Activated CD4-positive, alpha-beta memory T cell treated with anti-CD3 and anti-CD28 coated beads for 36 hours (primary cell): ENCODE results near the gene REEP1. TPM values are rescaled to one million over a fixed set of nuclear protein-coding genes. Genes with fewer than 3 reads are reported as not detected.
"Not testable (repeated sequence)": the region's sequence is repeated elsewhere in the genome, so short reads cannot be mapped to it uniquely, and the experiment has no call there.

Experiments
- CTCF ChIA-PET: fragments of 350-600 bp; sonication (Branson Sonifier 250); formaldehyde crosslinking; loops from one replicate; lab custom pipeline; 2021; ENCODE audit warnings: antibody characterized with exemption, inconsistent platforms; lab: Charles Lee
- POLR2A ChIA-PET: fragments of 350-600 bp; sonication (Branson Sonifier 250); formaldehyde crosslinking; loops from one replicate; lab custom pipeline; 2021; ENCODE audit warnings: antibody characterized with exemption; lab: Charles Lee
- DNase-seq: peaks from one replicate; pipeline ENCODE4 v3.0.0-alpha.2; 2020
- H3K27ac Mint-ChIP-seq: one replicate; pipeline ENCODE4 v1.8.0; 2021; ENCODE audit warnings: mixed read lengths
- H3K27me3 Mint-ChIP-seq: one replicate; pipeline ENCODE4 v1.8.0; 2021; ENCODE audit warnings: mixed read lengths
- H3K36me3 Mint-ChIP-seq: one replicate; pipeline ENCODE4 v1.8.0; 2021; ENCODE audit warnings: mixed read lengths
- H3K4me1 Mint-ChIP-seq: one replicate; pipeline ENCODE4 v1.8.0; 2021; ENCODE audit warnings: low read depth, mixed read lengths
- H3K4me3 Mint-ChIP-seq: one replicate; pipeline ENCODE4 v1.8.0; 2021; ENCODE audit warnings: mild to moderate bottlenecking, mixed read lengths
- H3K9me3 Mint-ChIP-seq: one replicate; pipeline ENCODE4 v1.8.0; 2021; ENCODE audit warnings: mixed read lengths
- intact Hi-C: fragments of 100-400 bp; cut with micrococcal nuclease; formaldehyde crosslinking; loops from one replicate; pipeline ENCODE4 v1.15.1; 2023
- total RNA-seq, 2 experiments: library from RNA; stranded (reverse); gene quantifications; one replicate each; pipeline ENCODE4 v1.2.3, GENCODE V29; 2021

The REEP1 gene
- total RNA-seq, 2 experiments from 2014 or later: 0.07 to 0.15 TPM

GRCh38 chr2:86233436-86233835 is 104.0 kb downstream of the REEP1 start:
- Mint-ChIP-seq H3K27ac (no peak overlapping the region), H3K9me3 (no peaks in the 10 kb centered on the region), H3K36me3 (no peaks in the 10 kb centered on the region), H3K4me3 (no peak overlapping the region), H3K27me3 (no peaks in the 10 kb centered on the region), H3K4me1 (peaks cover 3% of the 10 kb centered on the region)
- ChIA-PET CTCF (interaction anchor here (1.1 kb wide), 1 partner anchor 12 kb away, joined by 4 read pairs; no protein-coding TSS in a partner anchor), POLR2A (no interaction called here)
- intact Hi-C loops: no loop called here
- DNase-seq: no peak

DNA sequence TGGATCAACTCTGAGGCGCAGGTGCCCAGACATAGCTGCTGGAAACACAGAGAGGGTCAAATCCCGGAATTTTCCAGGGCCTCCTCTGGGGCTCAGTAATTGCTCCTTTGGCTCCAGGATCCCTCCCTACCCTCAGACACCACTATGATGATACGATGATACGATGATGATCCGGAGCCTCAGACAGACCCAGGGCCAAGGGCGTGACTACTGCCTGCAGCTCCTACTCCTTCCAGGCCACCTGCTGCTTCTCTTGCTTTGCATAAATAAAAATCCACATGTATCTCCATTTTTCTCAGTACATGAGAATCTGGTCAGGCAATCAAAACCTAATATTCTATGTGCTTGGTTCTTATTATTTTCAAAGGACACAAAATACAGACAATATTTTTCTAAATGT is 104.5 kb downstream of the REEP1 start:
- no peaks in the 10 kb centered on the region for H3K27me3 Mint-ChIP-seq
- H3K9me3 Mint-ChIP-seq: no peaks in the 10 kb centered on the region
- intact Hi-C loops: no loop called here
- H3K36me3 Mint-ChIP-seq: no peaks in the 10 kb centered on the region
- no peak for DNase-seq
- ChIA-PET CTCF (interaction anchor here (1.1 kb wide), 1 partner anchor 12 kb away, joined by 4 read pairs; no protein-coding TSS in a partner anchor), POLR2A (no interaction called here)
- no peak overlapping the region for H3K27ac Mint-ChIP-seq
- H3K4me1 Mint-ChIP-seq: no peaks in the 10 kb centered on the region
- no peak overlapping the region for H3K4me3 Mint-ChIP-seq

DNA sequence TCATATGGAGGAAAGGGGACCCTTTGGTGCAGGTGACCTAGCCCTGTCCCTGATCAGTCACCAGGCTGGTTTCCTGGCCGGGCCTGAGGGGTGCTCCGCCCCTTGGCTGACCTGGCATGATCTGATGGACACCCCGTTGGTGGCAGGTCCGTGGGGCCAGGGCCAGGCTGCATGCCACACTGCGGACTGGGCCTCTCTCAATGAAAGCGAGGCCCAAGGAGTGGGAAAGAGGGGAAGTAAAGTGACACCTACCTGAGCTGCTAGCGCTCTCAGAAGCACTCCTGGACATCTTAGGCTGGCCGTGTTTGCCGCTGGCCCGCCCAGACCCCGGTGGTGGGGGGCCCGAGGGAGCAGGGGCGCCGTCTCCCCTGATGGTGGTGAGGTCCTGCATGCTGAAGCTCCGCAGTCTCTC is 105.0 kb downstream of the REEP1 start:
- intact Hi-C loops: no loop called here
- Mint-ChIP-seq H3K27me3 (no peaks in the 10 kb centered on the region), H3K9me3 (no peaks in the 10 kb centered on the region), H3K27ac (no peak overlapping the region), H3K4me1 (no peaks in the 10 kb centered on the region), H3K36me3 (no peaks in the 10 kb centered on the region), H3K4me3 (no peak overlapping the region)
- no peak for DNase-seq
- ChIA-PET CTCF (interaction anchor here (1.1 kb wide), 1 partner anchor 11 kb away, joined by 4 read pairs; no protein-coding TSS in a partner anchor), POLR2A (no interaction called here)

DNA sequence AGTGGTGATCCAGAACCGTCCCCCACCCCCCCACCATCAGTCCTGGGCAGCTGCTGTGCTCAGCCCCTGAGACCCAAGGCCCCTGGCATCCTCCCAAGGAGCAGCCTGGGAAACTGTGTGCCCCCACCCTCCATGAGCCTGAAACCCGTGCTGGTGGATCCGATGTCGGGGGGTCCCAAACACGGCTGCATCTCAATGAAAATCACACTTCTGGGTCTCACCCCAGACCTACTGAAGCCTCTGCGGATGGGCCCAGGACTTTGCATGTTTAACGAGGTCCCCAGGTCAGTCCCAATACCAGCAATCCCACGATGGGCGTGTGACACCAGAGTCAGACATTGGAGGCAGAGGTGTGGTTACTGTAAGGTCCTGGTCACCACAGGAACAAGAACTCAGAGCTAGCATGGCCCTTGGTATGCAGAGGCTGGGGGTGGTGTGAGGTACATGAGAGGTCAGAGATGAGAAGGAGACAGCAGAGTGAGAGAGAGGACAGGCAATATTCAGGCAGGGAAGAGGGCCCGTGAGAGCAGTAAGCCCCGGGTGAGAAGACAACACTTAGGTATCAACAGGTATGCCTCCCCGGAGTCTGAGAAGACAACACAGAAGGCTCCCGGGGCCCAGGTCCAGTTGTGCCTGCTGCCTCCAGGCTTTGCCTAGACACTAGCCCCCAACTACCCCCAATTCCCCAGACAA is 105.6 kb downstream of the REEP1 start:
- CTCF ChIA-PET: no interaction called here
- no peaks in the 10 kb centered on the region for H3K9me3 Mint-ChIP-seq
- no peaks in the 10 kb centered on the region for H3K4me1 Mint-ChIP-seq
- no peak overlapping the region for H3K27ac Mint-ChIP-seq
- no peaks in the 10 kb centered on the region for H3K36me3 Mint-ChIP-seq
- POLR2A ChIA-PET: no interaction called here
- intact Hi-C loops: no loop called here
- H3K27me3 Mint-ChIP-seq: no peaks in the 10 kb centered on the region
- no peak overlapping the region for H3K4me3 Mint-ChIP-seq
- DNase-seq: no peak

DNA sequence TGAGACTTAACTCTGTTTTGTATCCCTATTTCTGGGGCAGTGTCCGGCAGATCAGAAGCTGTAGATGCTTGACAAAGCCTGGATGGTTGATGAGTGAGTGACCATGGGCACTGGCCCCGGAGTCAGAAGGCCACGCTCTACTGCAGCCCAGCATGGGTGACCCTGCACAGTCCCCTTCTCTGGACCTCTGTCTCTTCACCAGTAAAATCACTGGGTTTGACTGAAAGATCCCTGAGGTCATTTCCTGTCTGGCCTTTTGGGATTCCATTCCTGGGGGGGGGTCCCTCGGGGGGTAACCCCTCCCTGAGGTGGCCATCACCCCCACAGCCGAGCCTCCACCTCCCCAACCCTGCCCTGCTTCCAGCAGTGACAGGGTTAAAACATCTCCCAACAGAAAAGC is 106.5 kb downstream of the REEP1 start:
- H3K9me3 Mint-ChIP-seq: no peaks in the 10 kb centered on the region
- no peaks in the 10 kb centered on the region for H3K27me3 Mint-ChIP-seq
- ChIA-PET CTCF (interaction anchor here (2.0 kb wide), 1 partner anchor 10 kb away, joined by 12 read pairs; no protein-coding TSS in a partner anchor), POLR2A (no interaction called here)
- no peak overlapping the region for H3K4me3 Mint-ChIP-seq
- DNase-seq: no peak
- intact Hi-C loops: no loop called here
- H3K27ac Mint-ChIP-seq: no peak overlapping the region
- H3K4me1 Mint-ChIP-seq: no peaks in the 10 kb centered on the region
- H3K36me3 Mint-ChIP-seq: no peaks in the 10 kb centered on the region

GRCh38 chr2:86229221-86229620 is 108.2 kb downstream of the REEP1 start:
- no peaks in the 10 kb centered on the region for H3K9me3 Mint-ChIP-seq
- no peak overlapping the region for H3K27ac Mint-ChIP-seq
- POLR2A ChIA-PET: no interaction called here
- intact Hi-C loops: no loop called here
- no peaks in the 10 kb centered on the region for H3K36me3 Mint-ChIP-seq
- CTCF ChIA-PET: interaction anchor here (2.0 kb wide), 1 partner anchor 8 kb away, joined by 12 read pairs; no protein-coding TSS in a partner anchor
- peaks cover 5% of the 10 kb centered on the region for H3K4me1 Mint-ChIP-seq
- H3K27me3 Mint-ChIP-seq: no peaks in the 10 kb centered on the region
- no peak overlapping the region for H3K4me3 Mint-ChIP-seq
- no peak for DNase-seq

DNA sequence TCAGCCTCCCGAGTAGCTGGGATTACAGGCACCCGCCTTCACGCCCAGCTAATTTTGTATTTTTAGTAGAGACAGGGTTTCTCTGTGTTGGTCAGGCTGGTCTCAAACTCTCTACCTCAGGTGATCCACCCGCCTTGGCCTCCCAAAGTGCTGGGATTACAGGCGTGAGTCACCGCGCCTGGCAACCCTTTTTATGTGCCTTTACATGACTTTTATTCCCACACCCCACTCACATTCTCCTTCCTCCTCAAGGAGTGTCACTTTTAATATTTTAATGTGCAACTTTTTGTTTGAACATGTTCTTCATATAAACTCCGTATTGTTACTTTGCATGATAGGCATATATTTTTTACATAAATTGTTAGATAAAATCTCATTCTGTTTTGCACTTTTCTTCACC is 108.9 kb downstream of the REEP1 start:
- POLR2A ChIA-PET, intact Hi-C loops, H3K27ac Mint-ChIP-seq, H3K4me1 Mint-ChIP-seq, DNase-seq, H3K27me3 Mint-ChIP-seq, H3K4me3 Mint-ChIP-seq, H3K36me3 Mint-ChIP-seq, H3K9me3 Mint-ChIP-seq, CTCF ChIA-PET: not testable (repeated sequence)

GRCh38 chr2:86227685-86228084 is 109.7 kb downstream of the REEP1 start:
- POLR2A ChIA-PET: no interaction called here
- no peak overlapping the region for H3K27ac Mint-ChIP-seq

DNA sequence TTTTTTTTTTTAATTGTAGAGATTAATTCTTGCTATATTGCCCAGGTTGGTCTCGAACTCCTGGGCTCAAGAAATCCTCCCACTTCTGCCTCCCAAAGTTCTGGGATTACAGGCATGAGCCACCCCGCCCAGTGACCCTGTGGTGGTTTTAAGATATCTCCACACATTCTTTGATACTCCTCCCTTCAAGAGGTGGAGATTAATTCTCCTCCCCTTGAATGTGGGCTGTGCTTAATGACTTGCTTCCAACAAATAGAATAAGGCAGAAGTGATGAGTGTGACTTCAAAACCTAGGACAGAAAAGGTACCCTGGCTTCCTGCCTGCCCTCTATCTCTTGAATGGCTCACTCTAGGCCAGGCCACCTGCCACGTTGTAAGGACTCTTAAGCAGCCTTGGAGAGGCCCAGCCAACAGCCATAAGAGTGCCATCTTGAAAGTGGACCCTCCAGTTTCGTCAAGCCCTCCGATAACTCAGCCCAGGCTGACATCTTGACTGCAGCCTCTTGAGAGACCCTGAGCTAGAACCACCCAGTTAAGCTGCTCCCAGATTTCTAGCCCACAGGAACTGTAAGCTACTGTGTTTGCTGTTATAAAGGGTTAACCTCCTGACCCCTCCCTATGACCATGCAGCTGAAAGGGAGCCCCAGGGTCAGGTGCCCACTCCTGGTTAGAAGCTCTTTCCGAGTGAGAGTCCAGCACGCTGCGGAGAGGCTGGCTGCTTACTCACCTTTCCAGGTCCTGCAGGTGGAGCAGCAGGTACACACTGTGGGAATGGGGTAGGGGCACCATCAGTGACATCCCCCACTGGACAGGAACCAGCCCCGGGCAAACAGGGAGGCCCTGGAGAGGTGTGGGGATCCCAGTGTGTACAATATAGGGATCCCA is 110.5 kb downstream of the REEP1 start:
- H3K36me3 Mint-ChIP-seq: no peaks in the 10 kb centered on the region
- intact Hi-C loops: no loop called here

More at GRCh38 chr2:86227685-86228084, 109.7 kb downstream of the REEP1 start:
- no peak overlapping the region for H3K4me3 Mint-ChIP-seq
- no peaks in the 10 kb centered on the region for H3K9me3 Mint-ChIP-seq
- intact Hi-C loops: no loop called here
- CTCF ChIA-PET: no interaction called here
- peaks cover 5% of the 10 kb centered on the region for H3K4me1 Mint-ChIP-seq
- DNase-seq: no peak
- H3K27me3 Mint-ChIP-seq: no peaks in the 10 kb centered on the region
- H3K36me3 Mint-ChIP-seq: no peaks in the 10 kb centered on the region

GRCh38 chr2:86226070-86226469 is 111.4 kb downstream of the REEP1 start:
- Mint-ChIP-seq H3K36me3 (no peaks in the 10 kb centered on the region), H3K9me3 (no peaks in the 10 kb centered on the region), H3K4me1 (peaks cover 5% of the 10 kb centered on the region), H3K27ac (no peak overlapping the region), H3K27me3 (no peaks in the 10 kb centered on the region), H3K4me3 (no peak overlapping the region)
- no peak for DNase-seq
- intact Hi-C loops: no loop called here
- POLR2A ChIA-PET: no interaction called here
- CTCF ChIA-PET: interaction anchor here (0.6 to 1.0 kb wide), 4 partner anchors 111 to 952 kb away, joined by 3 to 4 read pairs (median 4); no protein-coding TSS in a partner anchor

More for the DNA sequence above, 110.5 kb downstream of the REEP1 start:
- POLR2A ChIA-PET: no interaction called here
- CTCF ChIA-PET: interaction anchor here (0.6 to 0.7 kb wide), 2 partner anchors 112 to 953 kb away, joined by 3 to 4 read pairs; no protein-coding TSS in a partner anchor
- no peak for DNase-seq
- Mint-ChIP-seq H3K9me3 (no peaks in the 10 kb centered on the region), H3K27me3 (no peaks in the 10 kb centered on the region), H3K27ac (no peak overlapping the region), H3K4me3 (no peak overlapping the region), H3K4me1 (peaks cover 5% of the 10 kb centered on the region)

DNA sequence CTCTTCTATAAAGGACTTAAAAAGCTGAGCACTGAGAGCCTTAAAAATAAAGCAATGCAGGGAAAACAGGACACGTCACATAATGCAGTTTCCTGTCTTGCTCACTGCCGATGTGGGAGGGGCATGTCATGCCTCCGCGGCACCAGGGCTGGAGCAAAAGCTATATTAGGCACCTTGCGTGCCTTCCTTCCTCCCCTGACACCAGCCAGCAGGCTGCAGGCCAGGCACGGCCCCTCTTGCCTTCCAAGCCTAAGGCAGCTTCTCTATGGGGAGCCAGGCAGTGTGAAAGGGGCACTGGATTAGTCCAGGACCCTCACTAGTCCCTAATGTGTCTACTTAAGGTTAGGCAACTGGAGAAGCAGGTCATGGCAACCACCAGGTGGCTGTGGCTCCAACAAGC is 111.8 kb downstream of the REEP1 start:
- POLR2A ChIA-PET: no interaction called here

More for the DNA sequence above, 111.8 kb downstream of the REEP1 start:
- no peaks in the 10 kb centered on the region for H3K9me3 Mint-ChIP-seq
- no peaks in the 10 kb centered on the region for H3K36me3 Mint-ChIP-seq
- H3K27me3 Mint-ChIP-seq: no peaks in the 10 kb centered on the region
- CTCF ChIA-PET: interaction anchor here (0.6 to 1.0 kb wide), 3 partner anchors 100 to 145 kb away, joined by 3 to 4 read pairs (median 3); no protein-coding TSS in a partner anchor
- H3K4me1 Mint-ChIP-seq: peaks cover 6% of the 10 kb centered on the region
- H3K27ac Mint-ChIP-seq: peak overlapping the region; percentile 42
- intact Hi-C loops: no loop called here
- DNase-seq: peak; percentile 71
- no peak overlapping the region for H3K4me3 Mint-ChIP-seq
